ENCODE results near the gene SCYL3.
"Not testable (repeated sequence)": the region's sequence is repeated elsewhere in the genome, so short reads cannot be mapped to it uniquely, and the experiment has no call there.

SCYL3 gene

DNA sequence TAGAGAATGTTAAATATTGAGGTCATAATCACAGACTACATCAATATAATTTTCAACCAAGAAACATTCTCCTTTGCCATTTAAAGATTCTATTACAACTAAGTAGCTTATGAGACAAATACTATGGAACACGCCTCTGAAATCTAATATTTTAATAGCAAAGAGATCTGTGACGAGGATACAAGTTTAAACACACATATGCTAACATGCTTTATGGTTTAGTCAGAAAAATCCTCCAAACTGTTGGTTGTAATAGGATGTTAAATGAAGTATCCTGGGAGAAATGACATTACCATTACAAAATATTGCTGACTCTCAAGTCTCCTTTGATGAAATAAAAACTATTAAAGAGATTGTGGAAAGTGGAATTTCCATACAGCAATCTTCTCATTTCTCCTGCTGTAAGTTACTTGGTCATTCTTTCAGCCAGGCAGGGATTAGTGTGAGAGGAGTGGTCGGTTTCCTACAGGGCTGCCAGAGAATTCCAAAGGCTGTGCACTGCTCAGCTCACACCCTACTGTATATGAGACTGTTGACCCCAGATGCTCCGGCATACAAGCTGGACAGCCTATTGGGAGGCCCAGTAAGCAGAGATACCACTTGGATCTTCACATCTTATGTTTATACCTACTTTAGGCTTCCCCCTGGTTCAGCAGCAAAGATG is 26.6 kb downstream of the SCYL3 start:
- DNase-seq: no peak

DNA sequence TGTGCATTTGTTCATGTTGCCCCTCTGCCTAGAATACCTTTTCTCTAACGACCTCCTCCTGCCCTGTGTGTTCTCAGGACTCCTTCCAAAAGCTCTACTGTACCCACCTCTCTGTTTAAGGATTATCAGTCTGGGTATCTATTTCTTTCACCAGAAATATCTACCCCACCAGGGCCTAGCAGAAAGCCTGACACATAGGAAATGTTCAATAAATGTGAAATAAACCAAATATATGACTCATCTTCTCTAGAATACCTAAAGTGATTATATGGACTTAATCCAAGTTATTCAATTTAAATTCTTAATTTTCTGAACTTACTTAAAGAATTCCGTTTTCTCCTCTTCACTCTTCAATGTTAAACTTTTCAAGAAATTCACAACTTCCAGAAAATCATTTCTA is 27.1 kb downstream of the SCYL3 start:
- no peak for DNase-seq

DNA sequence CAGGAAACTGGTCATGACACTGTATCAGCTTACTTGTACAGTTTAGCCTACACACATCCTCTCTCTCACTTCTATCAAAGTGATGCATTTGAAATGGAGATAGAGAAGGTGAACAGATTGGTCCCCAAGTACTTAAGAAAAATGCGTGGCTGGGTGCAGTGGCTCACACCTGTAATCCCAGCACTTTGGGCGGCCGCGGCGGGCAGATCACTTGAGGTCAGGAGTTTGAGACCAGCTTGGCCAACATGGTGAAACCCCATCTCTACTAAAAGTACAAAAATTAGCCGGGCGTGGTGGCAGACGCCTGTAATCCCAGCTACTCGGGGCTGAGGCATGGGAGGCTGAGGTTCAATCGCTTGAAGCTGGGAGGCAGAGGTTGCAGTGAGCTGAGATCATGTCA is 29.2 kb downstream of the SCYL3 start:
- DNase-seq: not testable (repeated sequence)

DNA sequence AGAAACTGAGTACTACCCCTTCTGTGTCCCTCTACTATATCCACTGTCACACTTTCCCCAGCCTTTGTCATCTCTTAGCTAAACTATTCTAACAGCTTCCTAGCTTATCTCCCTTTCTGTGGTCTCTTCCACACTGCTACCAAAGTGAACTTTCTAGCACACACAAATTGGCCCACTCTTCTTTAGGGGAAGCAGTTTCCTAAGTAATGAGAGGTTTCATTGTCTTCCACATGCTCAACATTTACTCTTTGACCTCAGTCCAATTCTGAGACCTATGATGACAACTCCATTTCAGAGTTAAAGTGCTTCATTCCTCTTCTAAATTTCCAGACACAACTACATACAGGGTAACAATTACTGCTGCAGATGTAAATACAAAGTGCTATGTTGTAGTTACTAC is 32.9 kb downstream of the SCYL3 start:
- DNase-seq: no peak

DNA sequence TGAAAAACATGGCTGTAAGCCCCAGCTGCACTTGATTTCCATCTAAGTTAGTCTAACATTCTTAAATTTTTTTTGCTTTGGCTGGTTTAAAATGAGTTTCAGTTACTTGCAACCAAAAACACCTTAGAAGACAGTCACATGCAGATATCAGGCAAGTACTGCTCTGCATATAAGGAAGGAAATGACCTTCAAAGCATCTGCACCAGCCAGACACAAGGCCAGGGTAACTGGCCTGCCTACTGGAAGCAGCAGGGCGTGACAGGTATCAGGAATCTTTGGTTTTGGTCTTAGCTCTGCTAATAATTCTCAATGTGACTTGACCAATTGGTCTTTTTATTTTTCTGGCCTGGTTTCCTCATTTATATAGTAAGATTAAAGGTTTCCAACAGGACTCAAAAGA is 33.5 kb downstream of the SCYL3 start:
- DNase-seq: no peak

DNA sequence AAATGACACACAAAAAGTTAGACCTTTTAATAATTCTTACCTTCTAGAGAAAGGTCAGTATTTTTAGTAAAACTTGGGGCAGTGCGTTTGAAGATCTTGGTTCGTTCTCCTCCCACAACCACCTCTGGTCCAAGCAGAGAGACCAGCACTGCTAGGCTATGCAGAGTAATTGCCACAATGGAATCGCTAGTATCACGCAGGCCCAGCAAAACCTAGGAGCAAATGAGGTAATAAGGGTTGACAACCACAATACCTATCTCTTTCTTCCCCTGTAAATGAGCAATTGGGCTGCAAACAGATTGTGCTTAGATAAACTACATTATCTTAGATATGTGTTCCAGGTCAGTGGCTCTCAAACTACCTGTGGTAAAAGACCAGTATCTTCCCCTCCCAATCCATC is 34.7 kb downstream of the SCYL3 start:
- no peak for DNase-seq

DNA sequence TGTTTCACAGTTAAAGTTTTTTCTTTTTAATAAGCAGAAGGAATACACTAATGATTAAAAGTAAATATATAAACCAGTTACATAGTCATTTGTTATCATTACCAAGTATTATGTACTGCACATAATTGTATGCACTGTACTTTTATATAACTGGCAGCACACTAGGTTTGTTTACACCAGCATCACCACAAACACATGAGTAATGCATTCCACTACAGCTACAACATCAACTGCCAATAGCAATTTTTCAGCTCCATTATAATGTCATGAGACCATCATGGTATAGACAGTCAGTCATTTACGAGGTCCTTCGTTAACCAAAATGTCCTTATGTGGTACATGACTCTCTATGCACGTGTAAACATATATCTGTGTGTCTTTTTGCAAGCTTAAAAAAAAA is 35.2 kb downstream of the SCYL3 start:
- no peak for DNase-seq

DNA sequence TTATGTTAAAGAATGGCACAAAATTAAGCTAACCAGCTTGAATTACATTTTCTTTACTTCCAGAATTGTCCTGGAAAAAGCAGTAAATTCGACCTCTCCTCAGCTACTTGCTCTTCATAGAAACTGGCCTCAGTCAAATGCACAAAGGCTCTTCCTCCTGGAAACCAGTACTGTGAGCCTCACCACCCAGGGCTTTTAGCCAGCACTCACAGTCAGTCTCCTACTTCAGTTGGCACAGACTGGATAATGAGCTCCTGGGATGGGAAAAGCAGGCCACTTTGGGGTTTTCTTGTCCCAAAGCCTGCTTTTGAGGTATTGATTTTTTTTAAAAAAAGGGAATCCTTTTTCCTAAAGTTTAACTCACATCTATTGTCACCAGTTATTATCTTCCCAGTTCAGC is 40.4 kb downstream of the SCYL3 start:
- no peak for DNase-seq

DNA sequence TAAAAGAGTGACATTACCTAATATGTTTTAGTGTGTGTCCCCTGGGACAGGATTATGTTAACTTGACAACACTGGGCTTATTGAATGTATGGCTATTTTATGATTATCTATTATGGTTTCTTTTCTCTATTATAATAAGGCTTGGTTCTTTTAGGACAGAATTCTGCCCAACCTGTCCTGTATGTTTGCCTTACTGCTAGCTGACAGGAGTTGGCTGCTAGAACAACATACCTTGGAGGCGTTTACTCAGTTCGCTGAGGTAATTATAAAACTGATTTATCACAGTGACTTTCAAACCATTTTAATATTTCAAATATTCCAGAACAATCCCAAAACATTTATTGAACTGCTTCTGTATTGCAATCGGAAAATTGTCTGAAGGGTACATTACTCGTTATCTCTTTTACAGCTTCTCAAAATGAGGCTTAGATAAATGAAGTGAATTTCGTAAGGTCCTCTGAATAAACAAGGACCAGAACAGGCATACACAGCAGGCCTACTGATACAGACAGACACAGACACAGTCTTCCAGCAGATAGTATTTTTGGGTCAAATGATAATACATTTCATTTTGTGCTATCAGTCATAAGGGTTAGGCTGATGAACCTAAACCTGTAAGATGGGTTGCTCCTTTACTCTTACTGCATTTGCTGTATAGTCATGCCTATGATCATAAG is 44.2 kb downstream of the SCYL3 start:
- no peak for DNase-seq

DNA sequence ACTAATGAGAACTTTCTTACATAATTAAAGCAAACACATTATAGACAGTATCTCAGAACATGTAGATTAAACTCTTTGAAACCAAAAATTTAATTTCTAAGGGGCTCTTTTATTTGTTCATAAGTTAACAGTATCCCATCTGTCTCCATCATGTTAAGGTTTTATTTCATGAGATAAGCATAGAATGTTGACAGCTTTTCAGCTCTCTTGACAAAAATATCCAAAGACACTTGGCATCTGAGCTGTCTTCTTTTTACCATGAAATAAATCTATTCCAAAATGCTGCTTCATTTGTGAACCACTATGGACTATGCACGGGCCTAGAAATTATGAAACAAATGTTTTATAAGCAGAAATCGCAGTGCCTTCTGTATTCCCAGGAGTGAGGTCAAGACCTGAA is 45.2 kb downstream of the SCYL3 start:
- no peak for DNase-seq

DNA sequence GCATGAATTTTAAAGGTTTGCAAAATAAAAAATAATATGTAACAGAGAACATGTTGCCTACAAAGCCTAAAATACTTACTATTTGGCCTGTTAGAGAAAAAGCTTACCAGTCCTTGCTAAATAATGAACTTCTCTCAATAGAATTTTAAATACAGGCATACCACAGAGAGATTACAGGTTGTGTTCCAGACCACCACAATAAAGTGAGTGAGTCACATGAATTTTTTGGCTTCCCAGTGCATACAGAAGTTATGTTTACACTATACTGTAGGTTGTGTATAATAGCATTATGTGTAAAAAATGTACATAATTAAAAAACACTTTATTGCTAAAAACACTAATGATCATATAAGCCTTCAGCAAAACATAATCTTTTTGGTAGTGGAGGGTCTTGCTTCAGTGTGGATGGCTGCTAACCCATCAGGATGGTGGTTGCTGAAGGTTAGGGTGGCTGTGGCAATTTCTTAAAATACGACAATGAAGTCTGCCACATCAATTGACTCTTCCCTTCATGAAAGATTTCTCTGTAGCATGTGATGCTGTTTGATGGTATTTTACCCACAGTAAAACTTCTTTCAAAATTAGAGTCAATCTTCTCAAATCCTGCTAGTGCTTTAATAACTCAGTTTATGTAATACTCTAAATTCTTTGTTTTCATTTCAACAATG is 48.6 kb downstream of the SCYL3 start:
- no peak for DNase-seq

DNA sequence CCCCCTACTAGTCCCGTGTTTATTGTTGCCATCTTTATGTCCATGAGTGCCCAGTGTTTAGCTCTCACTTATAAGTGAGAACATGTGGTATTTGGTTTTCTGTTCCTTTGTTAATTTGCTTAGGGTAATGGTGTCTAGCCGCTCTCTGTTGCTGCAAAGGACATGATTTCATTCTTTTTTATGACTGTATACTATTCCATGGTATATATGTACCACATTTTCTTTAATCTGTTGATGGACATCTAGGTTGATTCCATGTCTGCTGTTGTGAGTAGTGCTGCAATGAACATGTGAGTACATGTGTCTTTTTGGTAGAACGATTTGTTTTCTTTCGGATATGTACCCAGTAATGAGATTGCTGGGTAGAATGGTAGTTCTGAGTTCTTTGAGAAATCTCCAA is 54.8 kb downstream of the SCYL3 start:
- DNase-seq: no peak

DNA sequence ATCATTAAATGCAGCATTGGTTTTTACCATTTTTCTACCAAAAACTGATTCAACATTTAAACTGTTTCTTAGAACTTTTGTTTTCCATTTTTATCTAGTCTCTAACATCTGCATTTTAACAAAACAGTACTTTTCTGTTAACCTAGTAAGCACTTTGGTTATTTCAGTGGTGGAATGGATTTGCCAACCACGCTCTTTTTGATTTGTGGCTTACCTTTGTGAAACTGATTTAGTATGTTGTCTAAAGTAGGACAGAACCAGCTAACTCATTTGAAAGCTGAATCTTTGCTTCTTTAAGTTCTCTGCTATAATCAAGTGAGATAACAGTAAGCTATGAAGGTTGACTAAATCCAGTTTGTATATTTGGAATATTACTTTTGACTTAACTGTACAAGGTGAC is 57.5 kb downstream of the SCYL3 start:
- DNase-seq: no peak

DNA sequence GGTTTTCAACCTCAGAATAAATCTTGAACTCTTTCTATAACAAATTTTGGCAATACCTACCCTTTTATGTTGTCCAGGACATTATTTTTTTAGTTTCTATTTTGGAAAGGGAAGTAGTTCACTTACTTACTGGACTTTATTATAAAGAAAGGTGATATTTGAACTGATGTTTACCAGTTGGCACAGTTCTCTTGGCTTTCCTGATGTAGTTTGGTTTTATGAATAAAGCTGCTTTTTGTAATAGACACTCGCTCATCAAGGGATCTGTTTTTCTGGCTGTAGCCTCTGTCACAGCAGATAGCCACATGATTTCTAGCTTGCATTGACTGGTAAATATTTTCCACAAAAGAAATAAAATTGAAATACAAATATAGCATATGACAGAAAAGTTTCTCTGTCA is 58.0 kb downstream of the SCYL3 start:
- no peak for DNase-seq

DNA sequence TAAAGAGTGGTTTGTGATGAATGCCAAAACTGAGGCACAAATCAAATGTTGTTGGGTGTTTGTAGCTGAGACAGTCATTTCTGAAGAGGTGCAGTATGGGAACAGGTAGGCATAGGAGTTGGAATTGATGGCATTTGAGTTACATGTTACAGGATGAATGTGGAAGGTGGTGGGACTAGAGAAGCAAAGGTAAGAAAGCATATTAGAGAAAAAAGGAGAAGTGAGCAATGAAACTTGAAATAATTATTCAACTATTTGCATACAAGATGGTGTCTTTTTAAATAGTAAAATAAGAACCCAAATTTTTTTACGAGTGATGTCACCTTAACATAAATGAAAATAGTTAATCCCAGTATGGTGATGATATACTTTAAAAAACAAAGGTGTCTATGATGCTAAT is 58.8 kb downstream of the SCYL3 start:
- DNase-seq: no peak

DNA sequence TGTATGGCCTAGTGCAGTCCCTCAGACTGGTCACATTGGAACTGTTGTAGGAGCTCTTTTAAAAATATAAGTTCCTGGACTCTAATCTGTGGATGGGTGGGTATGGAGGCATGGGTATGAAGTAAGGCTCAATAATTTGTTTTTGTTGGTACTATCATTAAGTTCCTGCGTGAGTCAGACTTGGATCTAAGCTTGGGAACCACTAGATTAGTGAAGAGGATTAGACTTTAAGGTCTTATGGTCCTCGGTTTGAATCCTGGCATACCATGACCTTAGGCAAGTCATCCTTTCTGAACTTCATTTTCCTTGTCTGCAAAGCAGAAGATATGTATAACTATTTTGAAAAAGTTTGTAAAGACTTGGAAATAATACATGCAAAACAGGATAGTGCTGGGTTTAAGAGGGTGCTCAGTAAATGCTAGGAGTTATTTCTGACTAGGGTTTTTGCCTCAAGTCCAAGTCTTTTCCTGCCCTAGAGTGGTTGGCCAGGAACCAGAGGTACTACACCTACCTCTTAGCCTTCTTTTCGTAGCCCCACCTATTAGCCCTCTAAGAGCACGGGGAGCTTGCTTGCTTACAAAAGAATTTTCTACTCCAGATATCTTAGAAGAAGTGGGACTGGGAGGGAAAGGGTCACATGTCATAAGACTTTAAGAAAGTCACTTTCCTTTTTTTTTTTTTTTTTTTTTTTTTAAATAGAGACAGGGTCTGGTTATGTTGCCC is 60.4 kb downstream of the SCYL3 start:
- DNase-seq: no peak

DNA sequence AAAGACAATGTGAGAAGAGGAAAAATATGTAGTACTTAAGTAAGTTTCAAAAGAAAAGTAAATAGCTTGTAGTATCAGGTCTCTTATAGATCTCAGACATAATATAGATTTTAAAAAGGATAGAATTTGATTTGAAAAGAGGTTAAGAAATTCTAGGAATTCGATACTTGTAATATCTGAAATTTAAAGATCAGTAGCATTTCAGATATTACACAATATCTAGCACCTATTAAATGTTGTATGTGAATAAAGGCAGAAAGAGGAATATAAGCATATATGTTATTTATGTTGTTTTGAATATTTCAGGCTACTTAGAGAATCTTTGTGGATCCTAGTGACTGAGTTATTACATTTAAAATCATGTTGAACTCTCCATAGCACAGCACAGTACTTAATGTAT is 64.0 kb downstream of the SCYL3 start:
- DNase-seq: no peak

DNA sequence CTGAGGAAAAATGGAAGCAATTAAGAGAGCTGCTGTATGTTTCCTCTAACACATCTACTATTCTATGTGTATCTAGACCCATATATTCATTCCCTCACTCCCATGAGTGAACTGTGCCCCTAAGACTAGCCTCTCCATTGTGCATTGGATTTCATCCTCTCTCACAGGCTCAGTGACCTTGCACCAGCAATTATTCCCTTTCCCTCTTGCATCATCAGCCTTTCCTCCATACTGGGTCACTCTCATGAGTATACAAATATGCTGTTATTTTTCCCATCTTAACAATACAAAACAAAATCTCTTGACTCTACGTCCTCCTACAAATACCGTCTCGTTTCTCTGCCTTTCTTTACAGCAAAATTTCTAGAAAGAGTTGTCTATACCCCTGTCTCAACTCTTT is 69.5 kb downstream of the SCYL3 start:
- no peak for DNase-seq

DNA sequence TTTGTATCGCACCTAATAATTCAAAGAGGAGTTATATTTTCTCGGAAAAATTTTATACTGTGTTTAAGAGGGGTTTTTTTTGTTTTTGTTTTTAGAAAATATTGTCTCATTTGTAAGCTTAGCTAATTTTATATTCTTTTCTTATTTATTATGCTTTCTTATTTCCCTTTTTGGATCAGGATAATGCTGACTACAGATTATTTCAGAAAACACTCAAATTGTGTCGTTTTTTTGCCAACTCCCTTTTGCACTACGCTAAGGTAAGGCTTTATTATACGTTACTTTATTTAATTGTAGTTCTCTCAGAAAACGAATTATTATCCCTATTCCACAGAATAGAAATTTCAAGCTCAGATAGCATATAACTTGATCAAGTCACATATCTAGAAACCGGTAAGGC is 72.2 kb downstream of the SCYL3 start:
- DNase-seq: no peak

DNA sequence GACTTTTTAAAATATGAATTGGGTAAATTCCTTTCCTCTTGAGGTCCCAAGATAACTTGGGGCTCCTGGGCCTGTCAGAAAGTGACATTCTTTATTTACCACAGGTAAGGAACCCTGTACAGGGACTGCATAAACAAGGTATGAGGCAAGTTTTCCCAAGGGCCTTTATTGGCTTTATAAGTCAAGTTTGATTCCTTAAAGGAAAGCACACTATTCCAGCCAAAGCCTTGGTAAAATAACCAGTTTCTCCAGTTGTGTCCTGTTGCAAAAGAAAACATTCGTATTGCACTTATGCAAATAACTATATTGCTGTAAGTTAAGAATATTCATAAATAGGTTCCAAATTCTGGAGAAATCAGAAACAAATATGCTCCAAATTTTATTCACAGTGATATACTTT is 77.1 kb downstream of the SCYL3 start:
- no peak for DNase-seq

DNA sequence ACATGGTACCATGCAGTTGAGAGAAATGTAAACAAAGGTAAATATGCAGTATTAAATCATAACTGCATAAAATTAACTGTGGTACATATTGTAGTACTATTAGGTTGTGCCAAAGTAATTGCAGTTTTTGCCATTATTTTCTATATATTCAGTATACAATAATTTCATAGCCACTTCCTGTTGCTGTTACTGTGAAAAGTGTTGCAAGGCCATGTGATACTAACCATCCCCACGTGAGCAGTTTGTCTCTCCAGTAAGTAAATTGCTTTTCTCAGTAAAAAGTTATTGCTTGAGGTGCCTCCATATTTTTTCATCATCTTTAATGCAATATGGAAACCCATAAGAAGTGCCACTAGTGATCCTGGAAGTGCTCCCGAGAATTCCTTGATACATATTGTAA is 79.4 kb downstream of the SCYL3 start:
- no peak for DNase-seq

DNA sequence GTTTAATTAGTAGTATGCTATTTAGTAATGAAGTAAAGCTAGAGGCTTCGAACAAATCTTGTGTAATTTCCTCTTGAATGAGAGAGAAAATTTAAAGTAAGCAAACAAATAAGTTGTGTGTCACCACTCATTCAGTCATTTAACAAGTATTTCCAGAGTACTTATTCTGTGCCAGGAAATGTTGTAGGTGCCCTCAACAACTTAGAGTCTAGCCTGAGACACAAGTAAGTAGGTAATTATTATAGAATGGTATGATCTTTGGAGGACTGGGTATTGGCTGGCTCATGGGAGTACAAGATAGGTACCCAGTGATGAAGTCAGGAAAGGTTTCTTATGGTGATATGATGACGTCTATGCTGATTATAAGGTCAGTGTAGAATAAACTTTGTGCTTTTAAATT is 81.6 kb downstream of the SCYL3 start:
- DNase-seq: no peak

DNA sequence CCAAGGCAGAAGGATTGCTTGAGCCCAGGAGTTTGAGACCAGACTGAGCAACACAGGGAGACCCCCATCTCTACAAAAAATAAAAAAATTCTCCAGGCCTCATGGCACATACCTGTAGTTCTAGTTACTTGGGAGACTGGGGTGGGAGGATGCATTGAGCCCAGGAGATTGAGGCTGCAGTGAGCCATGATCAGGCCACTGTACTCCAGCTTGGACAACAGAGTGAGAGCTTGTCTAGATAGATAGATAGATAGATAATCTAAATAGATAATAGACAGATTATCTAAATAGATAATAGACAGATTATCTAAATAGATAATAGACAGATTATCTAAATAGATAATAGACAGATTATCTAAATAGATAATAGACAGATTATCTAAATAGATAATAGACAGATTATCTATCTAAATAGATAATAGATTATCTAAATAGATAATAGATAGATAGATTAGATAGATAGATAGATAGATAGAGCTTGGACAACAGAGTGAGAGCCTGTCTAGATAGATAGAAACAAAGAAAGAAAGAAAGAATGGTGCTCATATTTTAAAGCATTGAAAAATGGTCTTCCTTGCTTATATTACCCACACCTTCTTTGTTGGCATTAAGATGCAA is 82.2 kb downstream of the SCYL3 start:
- DNase-seq: not testable (repeated sequence)
